IMR-90 (cell line): Measurements from ENCODE around the gene SLC25A21.

Source experiments
- BHLHE40 ChIP-seq: fragments of 150-350 bp; IDR thresholded peaks from 2 replicates; pipeline ENCODE4 v1.6.1; 2016; ENCODE audit warnings: mild to moderate bottlenecking, low read depth, low read length
- CEBPB ChIP-seq: IDR thresholded peaks from 2 replicates; pipeline ENCODE4 v1.6.1; 2012; ENCODE audit warnings: low read depth, low read length, improper control_type of control experiment
- CHD1 ChIP-seq: IDR thresholded peaks from 2 replicates; pipeline ENCODE4 v1.6.1; 2012; ENCODE audit warnings: low read depth, low read length, improper control_type of control experiment
- CTCF ChIP-seq: conservative IDR thresholded peaks from 2 replicates; pipeline ENCODE4 v1.5.1; 2012; ENCODE audit warnings: mild to moderate bottlenecking, low read depth, low read length, improper control_type of control experiment
- ELK1 ChIP-seq: fragments of 150-350 bp; IDR thresholded peaks from 2 replicates; pipeline ENCODE4 v1.6.1; 2016; ENCODE audit warnings: low read depth, mild to moderate bottlenecking, low read length, moderate library complexity, borderline replicate concordance
- FOS ChIP-seq: fragments of 150-350 bp; IDR thresholded peaks from 2 replicates; pipeline ENCODE4 v1.6.1; 2016; ENCODE audit warnings: low read depth, low read length
- MAFK ChIP-seq: IDR thresholded peaks from 2 replicates; pipeline ENCODE4 v1.6.1; 2012; ENCODE audit warnings: low read depth, low read length, improper control_type of control experiment
- MXI1 ChIP-seq: IDR thresholded peaks from 2 replicates; pipeline ENCODE4 v1.6.1; 2012; ENCODE audit warnings: low read depth, mild to moderate bottlenecking, low read length, moderate library complexity, borderline replicate concordance
- POLR2A ChIP-seq: IDR thresholded peaks from 2 replicates; pipeline ENCODE4 v1.6.1; 2012; ENCODE audit warnings: mild to moderate bottlenecking, low read depth, low read length
- RAD21 ChIP-seq: IDR thresholded peaks from 2 replicates; pipeline ENCODE4 v1.6.1; 2012; ENCODE audit warnings: low read length, improper control_type of control experiment
- RCOR1 ChIP-seq: IDR thresholded peaks from 2 replicates; pipeline ENCODE4 v1.6.1; 2012; ENCODE audit warnings: mild to moderate bottlenecking, low read length, improper control_type of control experiment; ENCODE audit not compliant: insufficient replicate concordance
- SMC3 ChIP-seq: fragments of 150-350 bp; IDR thresholded peaks from 2 replicates; pipeline ENCODE4 v1.6.1; 2016; ENCODE audit warnings: low read depth, mild to moderate bottlenecking, antibody characterized with exemption, low read length, moderate library complexity
- USF2 ChIP-seq: fragments of 150-350 bp; IDR thresholded peaks from 2 replicates; pipeline ENCODE4 v1.6.1; 2017; ENCODE audit warnings: mild to moderate bottlenecking, antibody characterized with exemption, low read length, low read depth

- TF ChIP-seq POLR2A = no peak
- no peak for TF ChIP-seq CTCF
- no peak for TF ChIP-seq USF2
- no peak for TF ChIP-seq CEBPB
- no peak for TF ChIP-seq ELK1
- no peak for TF ChIP-seq CHD1
- no peak for TF ChIP-seq SMC3
- TF ChIP-seq MAFK = no peak
- TF ChIP-seq FOS = no peak
- no peak for TF ChIP-seq MXI1
- TF ChIP-seq RCOR1 = no peak
- no peak for TF ChIP-seq RAD21
- no peak for TF ChIP-seq BHLHE40
Measured at GRCh38 chr14:36900846-36901245, 271.6 kb downstream of the SLC25A21 start.
